Liver (tissue), 9 donors: ENCODE measurements around the gene ECSIT. TPM values are rescaled to one million over a fixed set of nuclear protein-coding genes. Genes with fewer than 3 reads are reported as not detected.

Experiments
- DNase-seq: peaks from one replicate; pipeline ENCODE4 v3.0.0-alpha.2; 2017; ENCODE audit warnings: low spot score
- H3K27ac ChIP-seq, 2 donors: one replicate each; pipeline ENCODE4 v1.7.0; 2013; ENCODE audit warnings: inconsistent platforms in 2 of 2, low read length in 2 of 2, control low read depth in 1 of 2, low read depth in 1 of 2, mild to moderate bottlenecking in 1 of 2
- H3K27me3 ChIP-seq, 4 donors: one replicate each; pipeline versions ENCODE4 v1.6.1 to v1.7.0; 2013; ENCODE audit warnings: low read length in 3 of 4, inconsistent platforms in 1 of 4, mild to moderate bottlenecking in 1 of 4, moderate library complexity in 1 of 4; ENCODE audit not compliant: control insufficient read depth in 4 of 4, insufficient read depth in 4 of 4
- H3K36me3 ChIP-seq, 4 donors: one replicate each; pipeline versions ENCODE4 v1.6.1 to v1.7.0; 2013; ENCODE audit warnings: low read length in 3 of 4, mild to moderate bottlenecking in 3 of 4, low read depth in 1 of 4, moderate library complexity in 1 of 4; ENCODE audit not compliant: control insufficient read depth in 4 of 4, insufficient read depth in 3 of 4
- H3K4me1 ChIP-seq, 4 donors: one replicate each; pipeline versions ENCODE4 v1.6.1 to v1.7.0; 2013; ENCODE audit warnings: low read length in 3 of 4, mild to moderate bottlenecking in 3 of 4, moderate library complexity in 1 of 4; ENCODE audit not compliant: control insufficient read depth in 4 of 4, insufficient read depth in 4 of 4
- H3K4me3 ChIP-seq, 3 donors: one replicate each; pipeline versions ENCODE4 v1.6.1 to v1.7.0; 2013; ENCODE audit warnings: low read length in 3 of 3, control low read depth in 1 of 3, low read depth in 1 of 3, mild to moderate bottlenecking in 1 of 3
- H3K9ac ChIP-seq, 2 donors: one replicate each; pipeline ENCODE4 v1.7.0; 2013; ENCODE audit warnings: low read length in 2 of 2, mild to moderate bottlenecking in 2 of 2, moderate library complexity in 2 of 2, control low read depth in 1 of 2, low read depth in 1 of 2
- H3K9me3 ChIP-seq, 4 donors: one replicate each; pipeline versions ENCODE4 v1.6.1 to v1.7.0; 2013; ENCODE audit warnings: low read length in 3 of 4; ENCODE audit not compliant: control insufficient read depth in 4 of 4
- ATF3 ChIP-seq: IDR thresholded peaks from 2 replicates; pipeline ENCODE4 v1.6.1; 2016; ENCODE audit warnings: antibody characterized with exemption
- EGR1 ChIP-seq, 2 donors: IDR thresholded peaks; 2 replicates each; pipeline ENCODE4 v1.6.1; 2016 to 2018; ENCODE audit warnings: antibody characterized with exemption in 2 of 2, low read depth in 2 of 2
- FOXA1 ChIP-seq: IDR thresholded peaks from 2 replicates; pipeline ENCODE4 v1.6.1; 2016; ENCODE audit warnings: antibody characterized with exemption
- FOXA2 ChIP-seq: IDR thresholded peaks from 2 replicates; pipeline ENCODE4 v1.6.1; 2016; ENCODE audit warnings: antibody characterized with exemption
- HNF4A ChIP-seq, 2 donors: conservative IDR thresholded peaks; 2 replicates each; pipeline ENCODE4 v1.6.1; 2016; ENCODE audit warnings: antibody characterized with exemption in 2 of 2, mild to moderate bottlenecking in 2 of 2
- HNF4G ChIP-seq: IDR thresholded peaks from 2 replicates; pipeline ENCODE4 v1.6.1; 2016; ENCODE audit warnings: antibody characterized with exemption
- JUND ChIP-seq, 2 donors: IDR thresholded peaks; 2 replicates each; pipeline ENCODE4 v1.6.1; 2016; ENCODE audit warnings: antibody characterized with exemption in 2 of 2
- MAX ChIP-seq: IDR thresholded peaks from 2 replicates; pipeline ENCODE4 v1.6.1; 2016; ENCODE audit warnings: antibody characterized with exemption
- NR2F2 ChIP-seq: IDR thresholded peaks from 2 replicates; pipeline ENCODE4 v1.6.1; 2016; ENCODE audit warnings: antibody characterized with exemption
- RAD21 ChIP-seq, 2 donors: IDR thresholded peaks; 2 replicates each; pipeline ENCODE4 v1.6.1; 2016; ENCODE audit warnings: antibody characterized with exemption in 2 of 2, mild to moderate bottlenecking in 2 of 2
- REST ChIP-seq: IDR thresholded peaks from 2 replicates; pipeline ENCODE4 v1.6.1; 2016; ENCODE audit warnings: antibody characterized with exemption, mild to moderate bottlenecking
- SP1 ChIP-seq: IDR thresholded peaks from 2 replicates; pipeline ENCODE4 v1.6.1; 2018; ENCODE audit warnings: antibody characterized with exemption, mild to moderate bottlenecking
- YY1 ChIP-seq: IDR thresholded peaks from 2 replicates; pipeline ENCODE4 v1.6.1; 2016; ENCODE audit warnings: antibody characterized with exemption, mild to moderate bottlenecking
- ZBTB33 ChIP-seq: IDR thresholded peaks from 2 replicates; pipeline ENCODE4 v1.6.1; 2016; ENCODE audit warnings: antibody characterized with exemption
- WGBS: extraction: QIAGEN DNeasy Blood & Tissue Kit; methylation state at CpG from one replicate; pipeline ENCODE4 v1.1.7; 2013; 5-methylcytosine and 5-hydroxymethylcytosine counted together
- polyA plus RNA-seq, 2 donors: library from polyadenylated mRNA; stranded (reverse) in 1 of 2; unstranded in 1 of 2; fragments of 200-250 nt in 1 of 2; fragments of >200 nt in 1 of 2; fragmentation: Nextera tagmentation in 1 of 2; extraction: Ambion mirVana in 1 of 2; gene quantifications; one replicate each; pipeline versions ENCODE4 v1.2.1 to v1.2.3, GENCODE V29; 2013 to 2015
- total RNA-seq, 2 donors: library from RNA; depleted of rRNA; stranded (reverse); fragments of >200 nt; gene quantifications; one replicate each; pipeline ENCODE4 v1.2.3, GENCODE V29; 2014
- donor health status: healthy.
- donor health status: healthy.
- donor health status: healthy.
- donor health status: healthy.
- donor health status: healthy.

Gene ECSIT
- total and polyA plus RNA-seq, 4 donors: 20.5 to 37.4 (median 31.0) TPM

- Histone ChIP-seq H3K4me3 (peak overlapping the region in 1 of 3 donors; percentile 7), H3K27ac (no peak overlapping the region), H3K9ac (no peak overlapping the region), H3K9me3 (no peaks in the 10 kb centered on the region), H3K4me1 (peaks cover 6 to 12% (median 9%) of the 10 kb centered on the region in 4 donors), H3K36me3 (peaks cover 0 to 5% (median 0%) of the 10 kb centered on the region in 4 donors), H3K27me3 (peaks cover 0 to 3% (median 0%) of the 10 kb centered on the region in 4 donors)
- WGBS: 10% methylated on average over 86 of the region's 86 CpGs
- no peak for TF ChIP-seq RAD21 (IDR thresholded peaks at IDR 0.05)
- no peak for TF ChIP-seq YY1
- TF ChIP-seq HNF4G: no peak
- TF ChIP-seq FOXA2: no peak
- TF ChIP-seq FOXA1: no peak
- no peak for TF ChIP-seq SP1
- no peak for TF ChIP-seq EGR1 (IDR thresholded peaks at IDR 0.05; ENCODE audit: low read depth in 2 of 2)
- no peak for TF ChIP-seq MAX
- no peak for TF ChIP-seq ATF3
- no peak for TF ChIP-seq NR2F2
- no peak for TF ChIP-seq JUND (IDR thresholded peaks at IDR 0.05)
- TF ChIP-seq REST: no peak
- no peak for TF ChIP-seq ZBTB33
- TF ChIP-seq HNF4A (conservative IDR thresholded peaks at IDR 0.05): no peak
- no peak for DNase-seq
These were observed 48.8 kb downstream of the ECSIT start for GRCh38 chr19:11479898-11480714.

- Histone ChIP-seq H3K36me3 (peaks cover 0 to 5% (median 0%) of the 10 kb centered on the region in 4 donors), H3K9ac (no peak overlapping the region), H3K27me3 (peaks cover 0 to 3% (median 0%) of the 10 kb centered on the region in 4 donors), H3K4me3 (peak overlapping the region in 1 of 3 donors; percentile 7), H3K9me3 (no peaks in the 10 kb centered on the region), H3K27ac (no peak overlapping the region), H3K4me1 (peaks cover 3 to 11% (median 7%) of the 10 kb centered on the region in 4 donors)
- 24% methylated on average over 62 of the region's 62 CpGs for WGBS
- peak; percentile 55 for DNase-seq
- TF ChIP-seq FOXA2 (no peak), REST (peak; percentile 36)
These were observed 49.6 kb downstream of the ECSIT start for GRCh38 chr19:11479090-11479897.
